Measurements from ENCODE around the gene LUC7L. TPM values are rescaled to one million over a fixed set of nuclear protein-coding genes. Genes with fewer than 3 reads are reported as not detected.

The LUC7L gene
- polyA plus RNA-seq, 1 of the 3 experiments (the other 2 are of a cell fraction): 97.7 TPM

GRCh38 chr16:180681-181564 is 48.3 kb downstream of the LUC7L start (continued):
- TF ChIP-seq IRF3 (IDR thresholded peaks at IDR 0.05; ENCODE audit: low read depth, low read length): no peak
- TF ChIP-seq TAF1 (IDR thresholded peaks at IDR 0.05; ENCODE audit: borderline replicate concordance, low read depth, low read length): no peak
- no peak for TF ChIP-seq USF1 (IDR thresholded peaks at IDR 0.05; ENCODE audit: borderline replicate concordance, low read depth)
- TF ChIP-seq SMC3 (IDR thresholded peaks at IDR 0.05; ENCODE audit: low read depth, low read length): no peak
- no peak for TF ChIP-seq RFX5 (IDR thresholded peaks at IDR 0.05; ENCODE audit: low read length)

GRCh38 chr16:180101-180675 is 49.1 kb downstream of the LUC7L start, which contains the start of gene HBQ1:
Gene HBQ1, plus strand, starts transcription at chr16:180459. Its CDS starts 28 bp downstream, at chr16:180487.
- peaks cover 4% of the 10 kb centered on the region for H3F3A ChIP-seq (replicated peaks; ENCODE audit: insufficient read depth)
- H3K4me3 ChIP-seq (ENCODE audit: low read depth in 2 of 2, low read length in 1 of 2): peak within 1 kb of the TSS; percentile 42 to 56
- 10% methylated on average over 23 of the region's 59 CpGs for WGBS (ENCODE audit: low lambda C conversion rate)
- no peaks in the 10 kb centered on the region for H3K9me2 ChIP-seq
- CTCF ChIA-PET: interaction anchor here (0.6 to 7.5 kb wide), 59 partner anchors 9 to 385 kb away, joined by 3 to 120 read pairs (median 4); partner anchors contain the start of genes ARHGDIG, AXIN1, HBM and NPRL3
- peaks cover 0 to 10% of the 10 kb centered on the region in 2 experiments; a peak in 1 of 4 replicates for H3K4me1 ChIP-seq (ENCODE audit: control insufficient read depth in 1 of 2, insufficient read depth in 2 of 2, low read depth in 1 of 2, low read length in 1 of 2)
- H3K27ac ChIP-seq (ENCODE audit: low read depth in 2 of 2, low read length in 1 of 2): no peak within 1 kb of the TSS
- no peaks in the 10 kb centered on the region for H3K9me3 ChIP-seq
- H3K9ac ChIP-seq: no peak within 1 kb of the TSS
- DNase-seq: peak; percentile 97
- H3K27me3 ChIP-seq (ENCODE audit: insufficient read depth): peaks cover 21% of the 10 kb centered on the region
- POLR2A ChIA-PET: interaction anchor here (1.0 kb wide), 1 partner anchor 73 kb away, joined by 3 read pairs; no protein-coding TSS in a partner anchor
- H2AFZ ChIP-seq (ENCODE audit: low read depth): no peak within 1 kb of the TSS
- H3K79me2 ChIP-seq (ENCODE audit: insufficient read depth): no peaks in the 10 kb centered on the region
- H3K36me3 ChIP-seq (replicated peaks in 1 of 2; ENCODE audit: control insufficient read depth in 1 of 2, insufficient read depth in 2 of 2, low read length in 1 of 2): peaks cover 1 to 3% of the 10 kb centered on the region in 2 experiments
- H3K4me2 ChIP-seq: peak within 1 kb of the TSS; percentile 91
- peaks cover 15% of the 10 kb centered on the region for H4K20me1 ChIP-seq (ENCODE audit: insufficient read depth)
- TF ChIP-seq MXI1 (IDR thresholded peaks at IDR 0.05; ENCODE audit: low read depth, low read length) (no peak), RAD21 (IDR thresholded peaks at IDR 0.05; ENCODE audit: low read length) (peak; percentile 45), TCF12 (IDR thresholded peaks at IDR 0.05) (no peak), TAF1 (IDR thresholded peaks at IDR 0.05; ENCODE audit: borderline replicate concordance, low read depth, low read length) (no peak), CTCF (IDR thresholded peaks at IDR 0.05) (peak; percentile 62), FOXJ3 (CRISPR knock-in tag; IDR thresholded peaks at IDR 0.05) (no peak), USF2 (IDR thresholded peaks at IDR 0.05; ENCODE audit: borderline replicate concordance, low read depth, low read length) (no peak), SMC3 (IDR thresholded peaks at IDR 0.05; ENCODE audit: low read depth, low read length) (peak; percentile 53), NRF1 (IDR thresholded peaks at IDR 0.05; ENCODE audit: low read depth, low read length) (peak; percentile 72), RFX5 (IDR thresholded peaks at IDR 0.05; ENCODE audit: low read length) (no peak), USF1 (IDR thresholded peaks at IDR 0.05; ENCODE audit: borderline replicate concordance, low read depth) (no peak), ELF1 (IDR thresholded peaks at IDR 0.05) (no peak), MAX (IDR thresholded peaks at IDR 0.05; ENCODE audit: low read depth) (no peak), FOSL2 (IDR thresholded peaks at IDR 0.05; ENCODE audit: borderline replicate concordance, low read depth) (no peak), GABPA (IDR thresholded peaks at IDR 0.05; ENCODE audit: low read depth) (no peak), FOXM1 (IDR thresholded peaks at IDR 0.05; ENCODE audit: low read depth) (no peak), REST (IDR thresholded peaks at IDR 0.05; ENCODE audit: low read depth, low read length) (peak; percentile 68; the same call in 1 of the 2 replicates)
